Tibial nerve (tissue), 4 donors: Measurements from ENCODE around the gene PRDM11.

Experiments used
- CTCF ChIP-seq, 5 experiments: fragments of 200-600 bp in 3 of 5; fragments of 450-650 bp in 2 of 5; sonication (generic) in 3 of 5; IDR thresholded peaks; one replicate each; pipeline ENCODE4 v1.5.1; 2016 to 2019; ENCODE audit warnings: antibody characterized with exemption in 5 of 5, mild to moderate bottlenecking in 3 of 5, moderate library complexity in 2 of 5
- EP300 ChIP-seq, 2 donors: sonication (generic); formaldehyde crosslinking; IDR thresholded peaks; one replicate each; pipeline ENCODE4 v1.6.1; 2017; ENCODE audit warnings: antibody characterized with exemption in 2 of 2, mild to moderate bottlenecking in 1 of 2

- TF ChIP-seq CTCF (IDR thresholded peaks at IDR 0.05) (peak; percentile 69 to 92 (median 82)), EP300 (IDR thresholded peaks at IDR 0.05) (no peak)
These were observed 86.8 kb downstream of the PRDM11 start for GRCh38 chr11:45233121-45233803.
